WI38 (cell line): ENCODE results near the gene PKD1L1.
"Not testable (repeated sequence)": the region's sequence is repeated elsewhere in the genome, so short reads cannot be mapped to it uniquely, and the experiment has no call there.

Experiments
- H3K4me3 ChIP-seq: 2 replicates; pipeline ENCODE4 v1.5.1; 2011; ENCODE audit warnings: low read depth, mild to moderate bottlenecking, control low read depth, low read length
- CTCF ChIP-seq: IDR thresholded peaks from 2 replicates; pipeline ENCODE4 v1.5.1; 2012; ENCODE audit warnings: low read depth, mild to moderate bottlenecking, control low read depth, low read length

Gene PKD1L1

GRCh38 chr7:47947355-47947749 is 914 bp downstream of the PKD1L1 start:
- TF ChIP-seq CTCF = no peak
- no peak overlapping the region for H3K4me3 ChIP-seq

GRCh38 chr7:47946581-47947354 is 1.5 kb downstream of the PKD1L1 start:
- TF ChIP-seq CTCF = no peak
- H3K4me3 ChIP-seq = no peak overlapping the region

GRCh38 chr7:47945261-47946015 is 2.8 kb downstream of the PKD1L1 start:
- TF ChIP-seq CTCF = peak; percentile 58
- H3K4me3 ChIP-seq = no peak overlapping the region

GRCh38 chr7:47944536-47945260 is 3.6 kb downstream of the PKD1L1 start:
- no peak for TF ChIP-seq CTCF
- no peak overlapping the region for H3K4me3 ChIP-seq

- no peak for TF ChIP-seq CTCF
- no peak overlapping the region for H3K4me3 ChIP-seq
Measured at GRCh38 chr7:47943676-47944474, 4.4 kb downstream of the PKD1L1 start.

GRCh38 chr7:47942651-47943050 is 5.6 kb downstream of the PKD1L1 start:
- not testable (repeated sequence) for H3K4me3 ChIP-seq

GRCh38 chr7:47942132-47942531 is 6.1 kb downstream of the PKD1L1 start:
- H3K4me3 ChIP-seq = no peak overlapping the region
- TF ChIP-seq CTCF = no peak
